ENCODE measurements around the gene PCDH8.

The PCDH8 gene

GRCh38 chr13:52848455-52849195 is at the start of gene PCDH8:
PCDH8 (minus strand) TSS chr13:52848640; CDS start chr13:52848436, 204 bp downstream.
- DNase-seq (ENCODE audit: low read depth in 2 of 2), result no peak

GRCh38 chr13:52896827-52897659 is 48.6 kb upstream of the PCDH8 start:
- no peak for DNase-seq (ENCODE audit: low read depth in 2 of 2)

GRCh38 chr13:52894413-52894812 is 46.0 kb upstream of the PCDH8 start:
- DNase-seq (ENCODE audit: low read depth in 2 of 2), result no peak

- DNase-seq (ENCODE audit: low read depth in 2 of 2), result no peak
Observed at GRCh38 chr13:52892925-52893324, 44.5 kb upstream of the PCDH8 start.

- DNase-seq (ENCODE audit: low read depth in 2 of 2), result no peak
Observed at GRCh38 chr13:52891706-52892105, 43.3 kb upstream of the PCDH8 start.

GRCh38 chr13:52887165-52887564 is 38.7 kb upstream of the PCDH8 start:
- DNase-seq (ENCODE audit: low read depth in 2 of 2), result no peak

- no peak for DNase-seq (ENCODE audit: low read depth in 2 of 2)
Observed at GRCh38 chr13:52885141-52885540, 36.7 kb upstream of the PCDH8 start.

GRCh38 chr13:52884429-52885010 is 36.1 kb upstream of the PCDH8 start:
- DNase-seq (ENCODE audit: low read depth in 2 of 2), result no peak

GRCh38 chr13:52882785-52883184 is 34.3 kb upstream of the PCDH8 start:
- DNase-seq (ENCODE audit: low read depth in 2 of 2), result no peak

- DNase-seq (ENCODE audit: low read depth in 2 of 2), result no peak
Observed at GRCh38 chr13:52879950-52880741, 31.7 kb upstream of the PCDH8 start.

GRCh38 chr13:52878831-52879230 is 30.4 kb upstream of the PCDH8 start:
- no peak for DNase-seq (ENCODE audit: low read depth in 2 of 2)

- no peak for DNase-seq (ENCODE audit: low read depth in 2 of 2)
Observed at GRCh38 chr13:52870143-52870542, 21.7 kb upstream of the PCDH8 start.

- no peak for DNase-seq (ENCODE audit: low read depth in 2 of 2)
Observed at GRCh38 chr13:52869621-52870020, 21.2 kb upstream of the PCDH8 start.

- no peak for DNase-seq (ENCODE audit: low read depth in 2 of 2)
Observed at GRCh38 chr13:52869050-52869449, 20.6 kb upstream of the PCDH8 start.

- no peak for DNase-seq (ENCODE audit: low read depth in 2 of 2)
Observed at GRCh38 chr13:52868190-52868589, 19.8 kb upstream of the PCDH8 start.

GRCh38 chr13:52864941-52865340 is 16.5 kb upstream of the PCDH8 start:
- DNase-seq (ENCODE audit: low read depth in 2 of 2), result no peak

GRCh38 chr13:52862358-52863206 is 14.1 kb upstream of the PCDH8 start:
- no peak for DNase-seq (ENCODE audit: low read depth in 2 of 2)

- no peak for DNase-seq (ENCODE audit: low read depth in 2 of 2)
Observed at GRCh38 chr13:52852444-52852843, 4.0 kb upstream of the PCDH8 start.

GRCh38 chr13:52851137-52851962 is 2.9 kb upstream of the PCDH8 start:
- DNase-seq (ENCODE audit: low read depth in 2 of 2), result no peak

Measured in stimulated activated CD8-positive, alpha-beta memory T cell treated with anti-CD3 and anti-CD28 coated beads, Interleukin-15, amount 100 ng/mL, for 4 hours (primary cell).